ENCODE results near the gene TRPM3.

DNA sequence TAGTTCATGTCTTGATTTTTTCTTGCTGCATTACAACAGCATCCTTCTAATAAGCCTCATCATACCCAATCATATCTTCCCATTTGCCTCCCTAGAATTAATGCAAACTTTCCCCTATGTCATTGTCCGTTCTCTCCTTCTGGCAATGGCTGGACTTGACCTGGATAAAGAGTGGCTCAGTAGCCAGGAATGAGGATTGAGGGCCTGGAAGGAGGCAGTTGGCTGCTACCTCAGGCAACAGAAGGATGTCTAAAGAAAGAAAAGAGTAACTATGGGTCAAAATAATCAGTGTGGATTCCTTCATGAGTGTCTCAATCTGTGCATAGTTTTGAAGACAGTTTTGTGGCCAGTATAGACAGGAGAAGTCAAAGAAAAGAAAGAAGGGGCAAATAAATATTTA, 209.6 kb downstream of the TRPM3 start:
- TF ChIP-seq, protein P1, sequence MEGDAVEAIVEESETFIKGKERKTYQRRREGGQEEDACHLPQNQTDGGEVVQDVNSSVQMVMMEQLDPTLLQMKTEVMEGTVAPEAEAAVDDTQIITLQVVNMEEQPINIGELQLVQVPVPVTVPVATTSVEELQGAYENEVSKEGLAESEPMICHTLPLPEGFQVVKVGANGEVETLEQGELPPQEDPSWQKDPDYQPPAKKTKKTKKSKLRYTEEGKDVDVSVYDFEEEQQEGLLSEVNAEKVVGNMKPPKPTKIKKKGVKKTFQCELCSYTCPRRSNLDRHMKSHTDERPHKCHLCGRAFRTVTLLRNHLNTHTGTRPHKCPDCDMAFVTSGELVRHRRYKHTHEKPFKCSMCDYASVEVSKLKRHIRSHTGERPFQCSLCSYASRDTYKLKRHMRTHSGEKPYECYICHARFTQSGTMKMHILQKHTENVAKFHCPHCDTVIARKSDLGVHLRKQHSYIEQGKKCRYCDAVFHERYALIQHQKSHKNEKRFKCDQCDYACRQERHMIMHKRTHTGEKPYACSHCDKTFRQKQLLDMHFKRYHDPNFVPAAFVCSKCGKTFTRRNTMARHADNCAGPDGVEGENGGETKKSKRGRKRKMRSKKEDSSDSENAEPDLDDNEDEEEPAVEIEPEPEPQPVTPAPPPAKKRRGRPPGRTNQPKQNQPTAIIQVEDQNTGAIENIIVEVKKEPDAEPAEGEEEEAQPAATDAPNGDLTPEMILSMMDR (IDR thresholded peaks at IDR 0.05), result no peak
- TF ChIP-seq POLR2A (IDR thresholded peaks at IDR 0.05), result no peak
